PC-9 (cell line): ENCODE data around the gene HCRTR2. TPM values are rescaled to one million over a fixed set of nuclear protein-coding genes. Genes with fewer than 3 reads are reported as not detected.
"Not testable (repeated sequence)": the region's sequence is repeated elsewhere in the genome, so short reads cannot be mapped to it uniquely, and the experiment has no call there.

ENCODE experiments used
- BruUV-seq: library from RNA; stranded (reverse); fragments of 400-500 nt; replicated peaks from 2 replicates; lab custom pipeline; 2021; lab: Mats Ljungman, UMichigan
- CTCF ChIA-PET: fragments of 300-600 bp; sonication (Branson Sonifier 250); formaldehyde crosslinking; loops from one replicate; lab custom pipeline; 2022; ENCODE audit warnings: antibody characterized with exemption; lab: Charles Lee
- POLR2A ChIA-PET: fragments of 300-600 bp; sonication (Branson Sonifier 250); formaldehyde crosslinking; loops from one replicate; lab custom pipeline; 2022; ENCODE audit warnings: antibody characterized with exemption; ENCODE audit not compliant: unreplicated experiment; lab: Charles Lee
- DNase-seq, 2 experiments: peaks; one replicate each; pipeline versions ENCODE4 v3.0.0 to v3.0.0-alpha.2; 2015 to 2022; ENCODE audit warnings: mixed read lengths in 1 of 2
- H2AFZ ChIP-seq: fragments of 200-600 bp; sonication (generic); 2 replicates; pipeline ENCODE4 v1.8.1; 2017; ENCODE audit warnings: antibody characterized with exemption
- H3F3A ChIP-seq: fragments of 200-600 bp; sonication (generic); 2 replicates; pipeline ENCODE4 v1.8.1; 2017; ENCODE audit warnings: antibody characterized with exemption, mild to moderate bottlenecking, low read depth; ENCODE audit not compliant: insufficient read depth
- H3K27ac ChIP-seq: fragments of 200-600 bp; sonication (generic); 2 replicates; pipeline ENCODE4 v1.6.1; 2016; ENCODE audit warnings: mixed run types
- H3K27me3 ChIP-seq: fragments of 200-600 bp; sonication (generic); 2 replicates; pipeline ENCODE4 v1.6.1; 2016; ENCODE audit warnings: low read depth, mixed run types; ENCODE audit not compliant: insufficient read depth
- H3K36me3 ChIP-seq: fragments of 200-600 bp; sonication (generic); 2 replicates; pipeline ENCODE4 v1.6.1; 2016; ENCODE audit warnings: low read depth, mixed run types
- H3K4me1 ChIP-seq: fragments of 200-600 bp; sonication (generic); replicated peaks from 2 replicates; pipeline ENCODE4 v1.6.1; 2016; ENCODE audit warnings: mixed run types; ENCODE audit not compliant: insufficient read depth
- H3K4me2 ChIP-seq: fragments of 200-600 bp; sonication (generic); 2 replicates; pipeline ENCODE4 v1.6.1; 2017; ENCODE audit warnings: mixed run types
- H3K4me3 ChIP-seq: fragments of 200-600 bp; sonication (generic); 2 replicates; pipeline ENCODE4 v1.6.1; 2016; ENCODE audit warnings: mixed run types
- H3K79me2 ChIP-seq: fragments of 200-600 bp; sonication (generic); 2 replicates; pipeline ENCODE4 v1.6.1; 2017; ENCODE audit warnings: low read depth, mixed run types
- H3K9me2 ChIP-seq: fragments of 200-600 bp; sonication (generic); 2 replicates; pipeline ENCODE4 v1.8.1; 2017; ENCODE audit warnings: mild to moderate bottlenecking; ENCODE audit not compliant: insufficient read depth
- H3K9me3 ChIP-seq: fragments of 200-600 bp; sonication (generic); 2 replicates; pipeline ENCODE4 v1.8.1; 2016; ENCODE audit warnings: low read depth; ENCODE audit not compliant: insufficient read depth
- H4K20me1 ChIP-seq: fragments of 200-600 bp; sonication (generic); 2 replicates; pipeline ENCODE4 v1.8.1; 2017; ENCODE audit not compliant: insufficient read depth
- EZH2 ChIP-seq: fragments of 200-600 bp; sonication (generic); IDR thresholded peaks from 2 replicates; pipeline ENCODE4 v1.8.0; 2017; ENCODE audit warnings: antibody characterized with exemption, low read depth
- intact Hi-C: fragments of 100-400 bp; cut with micrococcal nuclease; formaldehyde crosslinking; loops from one replicate; pipeline ENCODE4 v1.10.0; 2022; ENCODE audit not compliant: unreplicated experiment
- total RNA-seq: library from RNA; stranded (reverse); gene quantifications from 2 replicates; pipeline ENCODE4 v1.2.3, GENCODE V29; 2021
- TF ChIP-seq, protein P1 (sequence below): fragments of 200-600 bp; sonication (generic); conservative IDR thresholded peaks from 2 replicates; pipeline ENCODE4 v1.6.1; 2017; ENCODE audit warnings: mixed run types, antibody characterized with exemption, mild to moderate bottlenecking, moderate library complexity

The HCRTR2 gene
- total RNA-seq, 1 experiment from 2014 or later, result not detected

DNA sequence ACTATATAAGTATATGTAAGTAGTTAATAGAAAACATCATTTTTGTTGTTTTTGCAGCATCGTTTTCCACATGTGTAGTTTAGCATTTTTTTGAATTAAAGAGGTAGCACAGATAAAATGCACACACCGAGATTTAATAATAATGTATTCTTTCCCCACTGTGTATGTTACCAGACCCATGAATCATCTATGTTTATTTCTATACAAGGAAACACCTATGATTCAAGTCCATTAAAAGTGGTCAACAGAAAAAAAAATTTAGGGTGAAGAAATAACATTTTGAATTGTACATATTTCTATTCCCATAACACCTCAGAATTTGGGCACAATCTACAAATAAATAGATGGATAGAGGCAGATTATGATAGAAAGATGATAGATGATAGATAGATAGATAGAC, 31.7 kb upstream of the HCRTR2 start:
- H3F3A ChIP-seq, result no peaks in the 10 kb centered on the region
- ChIA-PET CTCF (no interaction called here), POLR2A (no interaction called here)
- H3K79me2 ChIP-seq, result no peaks in the 10 kb centered on the region
- DNase-seq, result no peak
- TF ChIP-seq EZH2, result no peak
- TF ChIP-seq, protein P1, sequence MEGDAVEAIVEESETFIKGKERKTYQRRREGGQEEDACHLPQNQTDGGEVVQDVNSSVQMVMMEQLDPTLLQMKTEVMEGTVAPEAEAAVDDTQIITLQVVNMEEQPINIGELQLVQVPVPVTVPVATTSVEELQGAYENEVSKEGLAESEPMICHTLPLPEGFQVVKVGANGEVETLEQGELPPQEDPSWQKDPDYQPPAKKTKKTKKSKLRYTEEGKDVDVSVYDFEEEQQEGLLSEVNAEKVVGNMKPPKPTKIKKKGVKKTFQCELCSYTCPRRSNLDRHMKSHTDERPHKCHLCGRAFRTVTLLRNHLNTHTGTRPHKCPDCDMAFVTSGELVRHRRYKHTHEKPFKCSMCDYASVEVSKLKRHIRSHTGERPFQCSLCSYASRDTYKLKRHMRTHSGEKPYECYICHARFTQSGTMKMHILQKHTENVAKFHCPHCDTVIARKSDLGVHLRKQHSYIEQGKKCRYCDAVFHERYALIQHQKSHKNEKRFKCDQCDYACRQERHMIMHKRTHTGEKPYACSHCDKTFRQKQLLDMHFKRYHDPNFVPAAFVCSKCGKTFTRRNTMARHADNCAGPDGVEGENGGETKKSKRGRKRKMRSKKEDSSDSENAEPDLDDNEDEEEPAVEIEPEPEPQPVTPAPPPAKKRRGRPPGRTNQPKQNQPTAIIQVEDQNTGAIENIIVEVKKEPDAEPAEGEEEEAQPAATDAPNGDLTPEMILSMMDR, result no peak
- no peak overlapping the region for H2AFZ ChIP-seq
- no peaks in the 10 kb centered on the region for H3K36me3 ChIP-seq
- H3K27ac ChIP-seq, result no peak overlapping the region
- H4K20me1 ChIP-seq, result no peaks in the 10 kb centered on the region
- no peaks in the 10 kb centered on the region for H3K27me3 ChIP-seq
- H3K9me2 ChIP-seq, result no peaks in the 10 kb centered on the region
- H3K4me1 ChIP-seq, result no peaks in the 10 kb centered on the region
- intact Hi-C loops, result no loop called here
- H3K4me3 ChIP-seq, result no peak overlapping the region
- no peak overlapping the region for H3K4me2 ChIP-seq
- no TSS peak for BruUV-seq
- no peaks in the 10 kb centered on the region for H3K9me3 ChIP-seq

DNA sequence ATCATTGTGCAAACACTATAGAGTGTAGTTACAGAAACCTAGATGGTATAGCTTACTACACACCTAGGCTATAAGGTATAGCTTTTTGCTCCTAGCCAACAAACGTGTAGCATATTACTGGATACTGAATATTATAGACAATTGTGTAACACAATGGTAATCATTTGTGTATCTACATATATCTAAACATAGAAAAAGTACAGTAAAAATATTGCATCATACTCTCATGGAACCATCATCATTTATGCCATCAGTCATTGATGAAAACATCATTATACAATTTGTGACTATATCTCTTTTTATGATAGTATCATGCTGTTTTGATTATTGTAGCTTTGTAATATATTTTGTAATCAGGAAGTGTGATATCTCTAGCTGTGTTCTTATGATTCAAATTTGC, 21.0 kb upstream of the HCRTR2 start:
- DNase-seq, result no peak
- no peak overlapping the region for H2AFZ ChIP-seq
- no peak overlapping the region for H3K4me3 ChIP-seq
- H3K9me2 ChIP-seq, result no peaks in the 10 kb centered on the region
- intact Hi-C loops, result no loop called here
- H3K79me2 ChIP-seq, result no peaks in the 10 kb centered on the region
- no peak overlapping the region for H3K27ac ChIP-seq
- TF ChIP-seq EZH2, result no peak
- TF ChIP-seq, protein P1, result no peak
- H3K9me3 ChIP-seq, result no peaks in the 10 kb centered on the region
- H3F3A ChIP-seq, result no peaks in the 10 kb centered on the region
- ChIA-PET CTCF (no interaction called here), POLR2A (no interaction called here)
- no peak overlapping the region for H3K4me2 ChIP-seq
- no peaks in the 10 kb centered on the region for H4K20me1 ChIP-seq
- H3K36me3 ChIP-seq, result no peaks in the 10 kb centered on the region
- no TSS peak for BruUV-seq
- H3K4me1 ChIP-seq, result no peaks in the 10 kb centered on the region
- no peaks in the 10 kb centered on the region for H3K27me3 ChIP-seq

DNA sequence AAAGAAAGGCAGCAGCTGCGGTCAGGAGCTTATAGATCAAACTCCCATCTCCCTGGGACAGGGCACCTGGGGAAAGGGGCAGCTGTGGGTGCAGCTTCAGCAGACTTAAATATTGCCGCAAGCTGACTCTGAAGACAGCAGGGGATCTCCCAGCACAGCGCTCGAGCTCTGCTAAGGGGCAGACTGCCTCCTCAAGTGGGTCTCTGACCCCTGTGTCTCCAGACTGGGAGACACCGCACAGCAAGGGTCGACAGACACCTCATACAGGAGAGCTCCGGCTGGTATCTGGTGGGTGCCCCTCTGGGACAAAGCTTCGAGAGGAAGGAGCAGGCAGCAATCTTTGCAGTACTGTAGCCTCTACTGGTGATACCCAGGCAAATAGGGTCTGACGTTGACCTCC, 15.5 kb upstream of the HCRTR2 start:
- H3K27ac ChIP-seq, BruUV-seq, H3K4me2 ChIP-seq, DNase-seq, intact Hi-C loops, H2AFZ ChIP-seq, H3K9me3 ChIP-seq, H3K4me3 ChIP-seq, H4K20me1 ChIP-seq, H3F3A ChIP-seq, H3K36me3 ChIP-seq, H3K27me3 ChIP-seq, H3K9me2 ChIP-seq, H3K4me1 ChIP-seq, H3K79me2 ChIP-seq, POLR2A ChIA-PET, CTCF ChIA-PET: not testable (repeated sequence)

DNA sequence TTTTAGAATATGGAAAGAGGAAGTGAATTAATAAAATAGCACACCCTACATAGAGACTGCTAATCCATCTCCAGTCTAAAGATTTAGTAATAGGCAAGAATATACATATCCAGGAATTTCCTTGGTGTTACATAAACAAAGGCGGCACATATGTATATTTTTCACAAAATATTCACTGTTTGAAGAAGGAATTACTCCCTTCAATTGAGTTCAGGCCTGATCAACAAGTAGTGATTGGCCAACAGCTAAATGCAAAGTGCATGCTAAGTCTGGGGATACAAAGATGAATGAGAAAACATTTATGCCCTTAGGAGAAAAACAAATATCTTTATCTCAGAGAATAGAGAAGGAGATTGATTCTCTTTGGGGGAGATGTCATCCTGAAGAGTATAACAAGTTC, 6.5 kb upstream of the HCRTR2 start:
- no peaks in the 10 kb centered on the region for H3K27me3 ChIP-seq
- intact Hi-C loops, result no loop called here
- DNase-seq, result no peak

More for the DNA sequence above, 6.5 kb upstream of the HCRTR2 start:
- no peaks in the 10 kb centered on the region for H3K9me2 ChIP-seq
- no peak overlapping the region for H2AFZ ChIP-seq
- H4K20me1 ChIP-seq, result no peaks in the 10 kb centered on the region; the same call in 1 of the 2 replicates
- ChIA-PET POLR2A (no interaction called here), CTCF (interaction anchor here (0.5 kb wide), 1 partner anchor 230 kb away, joined by 3 read pairs; no protein-coding TSS in a partner anchor)
- no peaks in the 10 kb centered on the region for H3K9me3 ChIP-seq
- no peak for TF ChIP-seq EZH2
- TF ChIP-seq, protein P1, result no peak
- no peaks in the 10 kb centered on the region for H3K36me3 ChIP-seq
- no peak overlapping the region for H3K27ac ChIP-seq
- no peaks in the 10 kb centered on the region for H3F3A ChIP-seq
- H3K4me1 ChIP-seq, result no peaks in the 10 kb centered on the region
- BruUV-seq, result no TSS peak
- H3K4me2 ChIP-seq, result no peak overlapping the region
- H3K79me2 ChIP-seq, result no peaks in the 10 kb centered on the region
- no peak overlapping the region for H3K4me3 ChIP-seq
